ENCODE data around the gene SYT17. TPM values are rescaled to one million over a fixed set of nuclear protein-coding genes. Genes with fewer than 3 reads are reported as not detected.
A peak's percentile ranks its signal among the peaks of the same experiment; 100 is the strongest.

Gene SYT17
- total RNA-seq, 1 donor from 2014 or later = 2.4 TPM

- H3K27me3 ChIP-seq = no peaks in the 10 kb centered on the region
- H3K9me3 ChIP-seq = no peaks in the 10 kb centered on the region
- DNase-seq (ENCODE audit: low spot score in 2 of 2) = no peak
- H3K27ac ChIP-seq = no peak overlapping the region
- H3K36me3 ChIP-seq = peaks cover 0 to 5% of the 10 kb centered on the region in 2 donors
- intact Hi-C loops (cut with DNase I) = no loop called here
- no peak overlapping the region for H3K4me3 ChIP-seq
- H3K4me1 ChIP-seq = no peaks in the 10 kb centered on the region
- TF ChIP-seq, protein P1, sequence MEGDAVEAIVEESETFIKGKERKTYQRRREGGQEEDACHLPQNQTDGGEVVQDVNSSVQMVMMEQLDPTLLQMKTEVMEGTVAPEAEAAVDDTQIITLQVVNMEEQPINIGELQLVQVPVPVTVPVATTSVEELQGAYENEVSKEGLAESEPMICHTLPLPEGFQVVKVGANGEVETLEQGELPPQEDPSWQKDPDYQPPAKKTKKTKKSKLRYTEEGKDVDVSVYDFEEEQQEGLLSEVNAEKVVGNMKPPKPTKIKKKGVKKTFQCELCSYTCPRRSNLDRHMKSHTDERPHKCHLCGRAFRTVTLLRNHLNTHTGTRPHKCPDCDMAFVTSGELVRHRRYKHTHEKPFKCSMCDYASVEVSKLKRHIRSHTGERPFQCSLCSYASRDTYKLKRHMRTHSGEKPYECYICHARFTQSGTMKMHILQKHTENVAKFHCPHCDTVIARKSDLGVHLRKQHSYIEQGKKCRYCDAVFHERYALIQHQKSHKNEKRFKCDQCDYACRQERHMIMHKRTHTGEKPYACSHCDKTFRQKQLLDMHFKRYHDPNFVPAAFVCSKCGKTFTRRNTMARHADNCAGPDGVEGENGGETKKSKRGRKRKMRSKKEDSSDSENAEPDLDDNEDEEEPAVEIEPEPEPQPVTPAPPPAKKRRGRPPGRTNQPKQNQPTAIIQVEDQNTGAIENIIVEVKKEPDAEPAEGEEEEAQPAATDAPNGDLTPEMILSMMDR (IDR thresholded peaks at IDR 0.05) = peak in 1 of 3 experiments; percentile 28
These were observed 55.5 kb downstream of the SYT17 start for GRCh38 chr16:19223235-19224170.

DNA sequence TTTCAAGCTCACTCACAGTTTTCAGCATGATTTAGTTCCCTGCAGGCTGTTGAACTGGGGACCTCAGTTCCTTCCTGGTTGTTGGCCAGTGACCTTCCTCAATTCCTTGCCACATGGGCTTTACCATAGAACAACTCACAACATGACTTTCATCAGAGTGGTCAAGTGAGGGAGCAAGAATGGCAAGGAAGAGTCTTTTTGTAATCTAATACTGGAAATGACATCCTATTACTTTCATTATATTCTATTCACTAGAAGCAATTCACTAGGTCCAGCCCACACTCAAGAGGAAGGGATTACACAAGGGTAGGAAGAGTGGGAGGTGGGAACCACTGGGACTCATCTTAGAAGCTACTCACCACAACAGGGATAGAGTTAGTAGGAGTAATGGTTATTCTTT lies 57.6 kb downstream of the SYT17 start:
- H3K27me3 ChIP-seq = no peaks in the 10 kb centered on the region
- H3K4me1 ChIP-seq = no peaks in the 10 kb centered on the region
- intact Hi-C loops (cut with DNase I) = no loop called here
- H3K36me3 ChIP-seq = peaks cover 0 to 5% of the 10 kb centered on the region in 2 donors
- no peak overlapping the region for H3K27ac ChIP-seq
- no peaks in the 10 kb centered on the region for H3K9me3 ChIP-seq
- TF ChIP-seq, protein P1 (IDR thresholded peaks at IDR 0.05) = no peak
- H3K4me3 ChIP-seq = no peak overlapping the region
- no peak for DNase-seq (ENCODE audit: low spot score in 2 of 2)

DNA sequence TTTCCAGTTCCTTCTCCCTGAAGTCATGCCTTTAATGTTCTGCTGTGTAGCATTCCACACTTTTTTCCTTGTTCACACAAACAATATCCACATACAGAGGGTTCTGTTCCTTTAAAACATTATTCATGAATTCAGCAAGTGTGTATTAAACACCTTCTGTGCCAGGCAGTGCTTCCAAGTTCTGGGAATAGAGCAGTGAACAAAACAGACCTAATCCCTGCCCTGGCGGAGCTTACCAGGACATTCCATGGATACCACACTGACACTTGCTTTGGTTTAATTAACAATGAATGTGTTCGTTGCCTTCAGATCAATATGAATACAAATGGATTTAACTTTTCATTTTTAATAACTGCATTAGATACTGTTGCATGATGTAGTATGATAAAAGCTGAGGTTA lies 59.6 kb downstream of the SYT17 start:
- peak in 1 of 2 donors; percentile 40 for DNase-seq (ENCODE audit: low spot score in 2 of 2)
- Histone ChIP-seq H3K4me3 (no peak overlapping the region), H3K27ac (no peak overlapping the region), H3K9me3 (no peaks in the 10 kb centered on the region), H3K27me3 (no peaks in the 10 kb centered on the region), H3K4me1 (no peaks in the 10 kb centered on the region), H3K36me3 (peaks cover 0 to 5% of the 10 kb centered on the region in 2 donors)
- TF ChIP-seq, protein P1 (IDR thresholded peaks at IDR 0.05) = no peak
- intact Hi-C loops (cut with DNase I) = no loop called here

- peak in 1 of 2 donors; percentile 44 for DNase-seq (ENCODE audit: low spot score in 2 of 2)
- intact Hi-C loops (cut with DNase I) = no loop called here
- TF ChIP-seq, protein P1 (IDR thresholded peaks at IDR 0.05) = no peak
- Histone ChIP-seq H3K36me3 (peaks cover 0 to 5% of the 10 kb centered on the region in 2 donors), H3K4me3 (no peak overlapping the region), H3K4me1 (no peaks in the 10 kb centered on the region), H3K27me3 (no peaks in the 10 kb centered on the region), H3K27ac (no peak overlapping the region), H3K9me3 (no peaks in the 10 kb centered on the region)
These were observed 60.0 kb downstream of the SYT17 start for GRCh38 chr16:19228052-19228451.

DNA sequence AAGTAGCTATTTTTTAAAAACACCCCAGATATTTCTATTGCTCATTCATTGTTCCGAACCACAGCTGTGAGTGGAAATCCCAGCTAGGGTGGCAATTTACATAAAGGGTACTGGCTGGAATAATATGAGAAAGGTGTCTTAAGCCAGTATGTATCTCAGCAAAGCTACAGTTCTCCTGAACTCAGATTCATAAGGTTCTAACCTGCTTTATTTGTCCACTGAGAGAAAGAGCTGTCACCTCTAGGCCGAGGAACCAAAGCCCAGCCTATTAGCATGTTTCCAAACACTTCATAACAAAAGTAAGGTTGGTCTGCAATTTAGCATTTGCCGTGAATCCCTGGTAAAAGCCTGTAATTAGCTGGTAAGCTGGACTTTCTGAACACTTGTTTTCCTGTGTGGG lies 60.5 kb downstream of the SYT17 start:
- Histone ChIP-seq H3K36me3 (peaks cover 0 to 5% of the 10 kb centered on the region in 2 donors), H3K4me1 (no peaks in the 10 kb centered on the region), H3K27me3 (no peaks in the 10 kb centered on the region), H3K27ac (no peak overlapping the region), H3K9me3 (no peaks in the 10 kb centered on the region), H3K4me3 (no peak overlapping the region)
- TF ChIP-seq, protein P1 (IDR thresholded peaks at IDR 0.05) = no peak
- intact Hi-C loops (cut with DNase I) = no loop called here
- peak in 1 of 2 donors; percentile 7 for DNase-seq (ENCODE audit: low spot score in 2 of 2)

Data from ascending aorta (tissue), 2 donors.